GM21737 (cell line): Measurements from ENCODE around the gene PIAS4.
"Not testable (repeated sequence)": the region's sequence is repeated elsewhere in the genome, so short reads cannot be mapped to it uniquely, and the experiment has no call there.

ENCODE experiments used
- ATAC-seq: cut with Tn5 transposase; IDR thresholded peaks from one replicate; pipeline ENCODE4 v1.9.1; 2021; ENCODE audit warnings: mild to moderate bottlenecking, moderate library complexity; ENCODE audit not compliant: unreplicated experiment

Gene PIAS4

DNA sequence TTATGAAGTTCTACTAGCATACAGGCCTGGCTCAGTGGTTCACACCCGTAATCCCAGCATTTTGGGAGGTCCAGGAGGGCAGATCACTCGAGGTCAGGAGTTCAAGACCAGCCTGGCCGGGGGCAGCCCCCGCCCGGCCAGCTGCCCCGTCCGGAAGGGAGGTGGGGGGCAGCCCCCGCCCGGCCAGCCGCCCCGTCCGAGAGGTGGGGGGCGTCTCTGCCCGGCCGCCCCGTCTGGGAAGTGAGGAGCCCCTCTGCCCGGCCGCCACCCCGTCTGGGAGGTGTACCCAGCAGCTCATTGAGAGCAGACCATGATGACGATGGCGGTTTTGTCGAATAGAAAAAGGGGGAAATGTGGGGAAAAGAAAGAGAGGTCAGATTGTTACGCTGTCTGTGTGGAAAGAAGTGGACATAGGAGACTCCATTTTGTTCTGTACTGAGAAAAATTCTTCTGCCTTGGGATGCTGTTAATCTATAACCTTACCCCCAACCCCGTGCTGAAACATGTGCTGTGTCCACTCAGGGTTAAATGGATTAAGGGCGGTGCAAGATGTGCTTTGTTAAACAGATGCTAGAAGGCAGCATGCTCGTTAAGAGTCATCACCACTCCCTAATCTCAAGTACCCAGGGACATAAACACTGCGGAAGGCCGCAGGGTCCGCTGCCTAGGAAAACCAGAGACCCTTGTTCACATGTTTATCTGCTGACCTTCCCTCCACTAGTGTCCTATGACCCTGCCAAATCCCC, 8.7 kb upstream of the PIAS4 start:
- ATAC-seq = not testable (repeated sequence)

DNA sequence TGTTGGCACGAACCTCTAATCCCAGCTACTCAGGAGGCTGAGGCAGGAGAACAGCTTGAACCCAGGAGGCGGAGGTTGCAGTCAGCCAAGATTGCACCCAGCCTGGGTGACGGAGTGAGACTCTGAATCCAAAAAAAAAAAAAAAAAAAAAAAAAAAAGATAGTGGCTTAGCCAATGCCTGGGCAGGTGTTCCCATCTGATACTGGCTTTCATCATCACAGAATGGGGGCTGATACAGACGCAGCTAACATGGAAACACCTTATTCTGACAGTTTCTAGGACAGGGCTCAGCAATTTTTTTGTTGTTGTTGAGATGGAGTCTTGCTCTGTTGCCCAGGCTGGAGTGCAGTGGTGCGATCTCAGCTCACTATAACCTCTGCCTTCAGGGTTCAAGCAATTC, 6.7 kb upstream of the PIAS4 start:
- not testable (repeated sequence) for ATAC-seq

DNA sequence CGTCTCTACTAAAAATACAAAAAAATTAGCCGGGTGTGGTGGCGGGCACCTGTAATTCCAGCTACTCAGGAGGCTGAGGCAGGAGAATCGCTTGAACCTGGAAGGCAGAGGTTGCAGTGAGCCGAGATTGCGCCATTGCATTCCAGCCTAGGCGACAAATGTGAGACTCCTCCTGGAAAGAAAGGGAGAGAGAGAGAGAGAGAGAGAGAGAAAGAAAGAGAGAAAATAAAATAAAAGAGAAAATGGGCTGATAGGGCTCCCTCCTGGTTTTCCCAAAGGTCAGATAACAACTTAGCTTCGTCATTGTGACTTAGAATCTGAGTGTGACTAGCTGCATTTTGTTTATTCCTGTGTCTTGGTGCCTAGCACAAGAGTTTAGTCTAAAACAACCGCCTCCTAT, 2.1 kb upstream of the PIAS4 start:
- ATAC-seq = not testable (repeated sequence)

DNA sequence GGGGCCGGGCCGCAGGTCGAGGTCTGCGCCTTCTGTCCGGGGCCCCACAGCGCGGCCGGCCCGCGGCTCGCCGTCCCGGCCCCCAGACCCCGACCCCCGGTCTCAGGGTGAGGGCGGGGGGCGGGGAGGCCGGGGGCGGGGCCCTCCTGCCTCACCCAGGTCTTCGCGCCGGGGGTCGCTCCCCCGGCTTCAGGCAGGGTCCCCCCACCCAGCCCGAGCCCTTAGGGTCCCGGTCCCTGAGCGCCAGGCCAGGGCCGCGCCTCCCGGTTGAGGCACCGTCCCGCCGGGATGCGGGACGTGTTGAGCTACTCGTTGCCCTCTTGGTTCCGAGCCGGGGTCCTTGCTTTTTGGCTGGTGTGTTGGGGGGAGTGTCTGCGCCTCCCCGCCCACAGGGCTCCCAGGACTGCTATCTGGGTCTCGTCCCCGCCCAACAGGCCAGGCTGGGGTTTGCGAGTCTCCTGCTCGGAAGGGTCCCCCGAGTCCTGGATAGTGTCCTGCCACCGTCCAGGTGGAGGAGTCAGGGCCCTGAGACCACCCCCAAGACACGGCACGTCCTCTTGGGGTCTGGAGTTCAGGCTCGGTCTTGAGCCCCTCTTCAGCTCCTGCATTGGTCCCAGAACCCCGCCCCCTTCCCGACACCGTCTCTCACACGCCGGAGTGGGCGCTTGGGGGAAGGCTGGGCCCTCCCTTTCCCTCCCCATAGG, 452 bp downstream of the PIAS4 start:
- no peak for ATAC-seq

DNA sequence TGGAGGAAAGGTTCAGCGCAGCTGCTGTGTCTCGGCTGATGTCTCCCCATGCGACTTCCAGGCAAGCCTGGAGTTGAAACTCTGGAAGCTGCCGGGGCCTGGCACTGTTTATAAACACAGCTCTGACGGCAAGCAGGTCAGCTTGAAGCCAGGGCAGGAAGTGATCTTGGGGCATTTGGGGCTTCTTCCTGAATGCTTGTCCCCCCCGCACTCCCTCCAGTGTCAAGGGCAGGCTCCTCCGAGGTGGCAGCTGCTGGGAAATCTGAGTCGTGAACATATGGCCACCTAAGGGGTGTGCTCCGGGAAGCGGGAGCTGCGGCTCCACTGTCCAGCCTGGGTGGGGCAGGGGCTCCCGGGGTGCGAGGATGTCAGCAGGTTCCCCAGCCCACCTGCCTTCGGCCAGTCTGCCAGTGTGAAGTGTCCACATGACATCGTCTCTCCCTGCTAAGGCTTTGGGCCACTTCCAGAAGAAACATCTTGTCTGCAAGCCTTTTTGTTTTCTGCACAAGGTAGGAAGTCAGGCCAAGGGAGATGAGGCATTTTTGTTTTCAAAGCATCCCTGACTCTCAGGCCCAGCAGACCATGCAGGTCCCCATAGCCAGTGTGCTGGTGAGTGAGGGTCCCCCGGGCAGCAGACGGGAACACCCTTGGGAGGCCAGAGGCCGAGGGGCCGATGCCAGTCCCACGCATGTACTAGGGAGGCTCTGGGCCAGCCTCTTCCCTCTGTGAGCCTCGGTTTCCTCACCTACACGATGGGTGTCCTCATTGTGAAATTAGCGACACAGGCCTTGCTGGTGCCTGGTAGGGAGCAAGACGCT, 2.7 kb downstream of the PIAS4 start:
- ATAC-seq = no peak

DNA sequence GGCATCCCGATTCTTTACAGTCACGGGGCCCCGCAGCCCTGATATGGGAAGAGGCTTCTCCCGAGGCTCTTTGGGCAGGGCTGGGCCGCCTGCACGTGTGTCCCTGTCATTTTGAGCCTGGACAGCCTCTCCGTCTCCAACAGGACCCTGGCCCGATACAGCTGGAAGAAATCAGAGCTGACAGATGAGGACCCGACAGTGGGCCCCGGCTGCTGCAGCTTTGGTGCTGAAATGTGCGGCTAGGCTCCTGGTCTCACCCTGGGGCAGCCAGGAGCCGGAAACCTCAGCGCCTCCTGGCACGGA, 3.2 kb downstream of the PIAS4 start:
- no peak for ATAC-seq

DNA sequence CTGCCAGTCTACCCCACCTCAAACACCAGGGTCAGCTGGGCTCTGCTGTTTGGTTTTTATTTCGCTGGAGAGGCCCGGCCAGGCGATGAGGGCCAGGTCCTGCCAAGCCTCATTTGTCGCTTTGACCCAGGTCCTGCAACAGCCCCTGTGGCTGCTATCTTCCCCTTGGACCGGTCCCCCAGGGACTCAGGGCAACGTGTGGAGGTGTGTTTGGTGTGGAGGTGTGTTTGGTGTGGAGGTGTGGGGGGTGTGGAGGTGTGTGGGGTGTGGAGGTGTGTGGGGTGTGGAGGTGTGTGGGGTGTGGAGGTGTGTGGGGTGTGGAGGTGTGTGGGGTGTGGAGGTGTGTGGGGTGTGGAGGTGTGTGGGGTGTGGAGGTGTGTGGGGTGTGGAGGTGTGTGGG, 3.9 kb downstream of the PIAS4 start:
- ATAC-seq = not testable (repeated sequence)

DNA sequence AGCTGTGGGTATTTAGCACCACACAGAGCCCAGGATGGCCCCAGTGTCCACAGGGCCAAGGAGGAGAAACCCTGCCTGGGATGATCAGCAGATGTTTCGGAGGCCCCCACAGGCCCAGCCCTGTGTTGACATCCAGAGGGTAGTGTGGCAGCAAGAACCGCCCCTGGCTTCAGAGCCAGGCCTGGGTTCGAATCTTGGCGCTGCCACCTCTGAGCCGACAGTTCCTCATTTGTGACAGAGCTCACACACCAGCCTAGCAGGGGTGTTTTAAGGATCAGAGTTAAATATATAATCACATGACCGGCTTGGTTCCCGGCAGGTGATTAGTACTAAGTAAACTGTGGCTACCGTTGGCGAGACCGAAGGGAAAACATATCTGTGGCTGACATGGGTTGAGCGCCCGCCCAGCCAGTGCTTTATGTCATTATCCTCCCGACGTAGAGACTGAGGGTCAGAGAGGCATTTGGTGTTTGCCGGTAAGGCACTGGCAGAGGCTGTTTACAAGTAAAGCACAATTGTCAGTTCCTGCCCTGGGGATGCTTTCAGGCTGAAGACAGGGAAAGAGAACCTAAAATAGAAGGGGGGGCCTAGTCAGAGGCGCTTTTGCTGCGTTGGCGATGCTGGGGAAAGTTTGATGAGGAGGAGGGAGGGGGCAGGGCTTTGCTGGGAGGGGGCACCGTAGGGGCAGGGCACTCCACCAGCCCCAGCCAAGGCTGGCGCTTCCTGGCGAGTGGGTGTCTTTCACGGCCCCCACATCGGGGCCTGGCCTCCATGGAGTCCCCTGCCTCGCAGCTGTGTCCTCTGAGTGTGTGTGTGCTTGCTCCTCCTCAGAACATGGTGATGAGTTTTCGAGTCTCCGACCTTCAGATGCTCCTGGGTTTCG, 4.8 kb downstream of the PIAS4 start:
- no peak for ATAC-seq

DNA sequence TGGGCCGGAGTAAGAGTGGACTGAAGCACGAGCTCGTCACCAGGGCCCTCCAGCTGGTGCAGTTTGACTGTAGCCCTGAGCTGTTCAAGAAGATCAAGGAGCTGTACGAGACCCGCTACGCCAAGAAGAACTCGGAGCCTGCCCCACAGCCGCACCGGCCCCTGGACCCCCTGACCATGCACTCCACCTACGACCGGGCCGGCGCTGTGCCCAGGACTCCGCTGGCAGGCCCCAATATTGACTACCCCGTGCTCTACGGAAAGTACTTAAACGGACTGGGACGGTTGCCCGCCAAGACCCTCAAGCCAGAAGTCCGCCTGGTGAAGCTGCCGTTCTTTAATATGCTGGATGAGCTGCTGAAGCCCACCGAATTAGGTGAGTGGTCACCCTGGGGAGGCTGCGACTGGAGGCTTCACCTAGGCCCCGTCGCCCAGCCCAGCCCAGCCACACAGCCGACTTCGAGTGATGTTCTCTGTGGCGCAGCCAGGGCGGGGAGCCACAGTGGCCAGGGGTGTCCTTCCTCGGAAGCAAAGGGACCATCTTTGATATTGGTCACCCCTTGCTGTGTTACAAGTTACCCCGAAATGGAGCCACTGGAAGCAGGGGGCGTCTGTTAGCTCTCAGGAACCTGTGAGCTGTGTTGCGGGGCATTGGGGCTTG, 5.6 kb downstream of the PIAS4 start:
- no peak for ATAC-seq

DNA sequence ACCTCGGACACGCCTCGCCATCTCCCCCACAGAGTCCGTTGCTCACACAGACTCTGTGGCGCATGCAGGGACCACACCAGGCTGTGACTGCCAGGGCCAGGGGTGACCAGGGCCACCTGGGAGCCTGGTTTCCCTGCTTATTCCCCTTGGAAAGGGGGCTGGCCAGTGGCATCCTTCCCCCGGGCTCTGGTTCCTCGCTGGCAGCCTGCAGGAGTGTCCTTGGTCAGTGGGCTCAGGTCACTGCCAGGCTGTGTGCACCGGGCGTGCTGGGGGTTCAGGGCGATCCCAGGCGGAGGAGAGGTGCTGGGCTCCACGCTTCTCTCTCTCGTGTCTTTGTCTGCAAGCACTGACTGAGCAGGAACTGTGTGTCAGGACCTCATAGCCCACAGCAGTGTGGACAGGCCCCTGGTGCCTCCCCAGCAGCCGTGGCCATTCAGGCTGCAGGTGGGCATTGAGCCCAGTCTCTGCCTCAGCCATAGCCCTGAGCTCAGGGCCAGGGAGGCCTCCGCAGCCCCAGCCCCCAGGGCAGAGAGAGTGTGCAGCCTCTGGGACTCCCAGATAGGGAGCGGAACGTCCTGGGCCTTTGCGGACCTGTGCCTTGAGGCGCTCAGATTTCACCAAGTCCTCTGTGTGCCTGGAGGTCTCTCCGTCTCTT, 6.5 kb downstream of the PIAS4 start:
- ATAC-seq = no peak

DNA sequence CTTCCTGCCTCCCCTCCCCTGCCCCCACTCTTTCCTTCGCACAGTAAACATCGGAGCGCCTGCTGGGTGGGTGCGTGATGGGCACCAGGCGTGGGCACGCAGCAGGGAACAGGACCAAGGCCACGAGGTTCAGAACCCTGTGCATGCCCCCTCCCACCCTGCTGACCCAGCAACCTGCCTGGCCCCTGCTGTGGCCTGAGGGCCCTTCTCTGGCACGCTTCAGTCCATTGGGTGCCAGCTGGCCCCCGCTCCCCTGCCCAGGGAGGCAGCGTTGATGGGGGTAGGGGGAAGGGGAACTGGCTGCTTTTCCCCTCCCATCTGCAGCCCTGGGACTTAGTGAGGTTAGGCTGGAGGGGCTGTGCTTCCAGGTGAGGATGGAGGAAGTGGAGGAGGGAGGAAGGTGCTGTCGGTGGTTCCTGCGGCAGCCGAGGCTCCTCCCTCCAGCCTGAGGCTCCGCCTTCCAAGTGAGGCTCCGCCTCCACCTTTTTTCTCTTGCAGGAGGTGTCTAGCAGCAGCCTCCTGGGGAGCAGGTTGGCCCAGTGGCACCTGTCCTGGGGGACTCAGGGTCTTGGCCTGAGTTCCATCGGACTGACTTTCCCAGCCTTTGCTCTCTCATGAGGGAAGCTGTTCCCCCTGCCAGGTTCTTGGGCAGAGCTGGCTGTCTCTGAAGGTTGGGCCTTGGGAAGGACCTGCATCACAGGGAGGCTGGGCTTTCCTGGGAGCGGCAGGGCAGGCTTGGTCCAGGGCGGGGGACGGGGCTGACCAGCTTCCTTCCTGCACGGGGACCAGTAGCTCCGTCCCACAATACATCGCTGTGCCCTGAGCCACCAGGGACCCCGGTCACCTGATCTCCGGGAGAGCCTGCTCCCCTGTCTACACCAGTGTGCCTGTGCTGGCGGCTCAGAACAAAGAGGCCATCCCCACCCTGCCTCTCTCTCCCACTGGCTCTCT, 7.3 kb downstream of the PIAS4 start:
- no peak for ATAC-seq

DNA sequence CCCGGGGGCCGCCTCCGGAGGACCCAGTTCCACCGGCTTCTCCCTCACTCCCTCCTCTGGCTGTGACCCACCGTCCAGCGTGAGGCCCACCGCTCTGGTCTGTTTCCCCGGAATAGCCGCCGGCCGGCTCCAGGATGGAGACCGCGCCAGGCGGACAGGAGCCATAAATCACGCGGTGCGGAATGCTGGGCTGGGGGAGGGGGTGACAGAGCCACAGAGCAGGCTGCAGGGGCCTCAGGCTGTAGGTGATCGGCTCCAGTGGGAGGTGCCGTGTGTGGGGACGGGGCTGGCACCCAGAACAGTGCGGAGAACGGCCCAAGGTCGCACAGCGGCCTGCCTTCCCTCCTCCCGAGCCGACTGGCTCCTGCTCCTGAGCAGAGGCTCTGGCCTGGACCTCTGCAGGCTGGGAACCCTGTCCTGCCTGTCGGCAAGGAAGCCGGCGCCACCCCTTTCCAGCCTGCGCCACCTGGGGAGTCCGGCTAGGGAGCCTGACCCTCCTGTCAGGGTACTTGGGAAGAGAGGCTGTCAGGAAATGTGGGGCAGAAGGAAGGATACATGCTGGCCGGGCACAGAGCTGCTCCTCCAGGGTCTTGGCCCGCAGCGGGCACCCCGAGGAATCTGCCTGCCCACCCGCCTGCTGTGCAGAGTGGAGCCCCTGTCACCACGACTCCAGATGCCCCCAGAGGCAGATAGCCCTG, 8.3 kb downstream of the PIAS4 start:
- no peak for ATAC-seq

DNA sequence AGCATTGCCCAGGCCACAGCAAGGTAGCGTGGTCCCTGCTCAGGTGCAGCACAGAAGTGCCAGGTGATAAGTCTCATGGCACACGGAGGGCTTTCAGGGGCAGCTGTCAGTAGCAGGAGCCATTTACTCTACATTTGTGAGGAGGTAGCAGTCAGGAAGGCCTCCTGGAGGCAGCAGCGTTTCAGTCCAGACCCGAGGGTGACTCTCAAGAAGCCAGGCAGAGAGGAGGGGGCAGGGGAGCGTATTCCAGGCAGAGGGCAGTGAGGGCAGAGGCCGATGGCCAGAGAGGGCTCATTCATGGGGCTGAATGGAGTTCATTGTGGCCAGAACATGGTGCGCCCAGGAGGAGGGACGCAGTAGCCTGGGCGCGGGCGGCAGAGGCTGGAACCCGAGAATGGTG, 8.9 kb downstream of the PIAS4 start:
- no peak for ATAC-seq

DNA sequence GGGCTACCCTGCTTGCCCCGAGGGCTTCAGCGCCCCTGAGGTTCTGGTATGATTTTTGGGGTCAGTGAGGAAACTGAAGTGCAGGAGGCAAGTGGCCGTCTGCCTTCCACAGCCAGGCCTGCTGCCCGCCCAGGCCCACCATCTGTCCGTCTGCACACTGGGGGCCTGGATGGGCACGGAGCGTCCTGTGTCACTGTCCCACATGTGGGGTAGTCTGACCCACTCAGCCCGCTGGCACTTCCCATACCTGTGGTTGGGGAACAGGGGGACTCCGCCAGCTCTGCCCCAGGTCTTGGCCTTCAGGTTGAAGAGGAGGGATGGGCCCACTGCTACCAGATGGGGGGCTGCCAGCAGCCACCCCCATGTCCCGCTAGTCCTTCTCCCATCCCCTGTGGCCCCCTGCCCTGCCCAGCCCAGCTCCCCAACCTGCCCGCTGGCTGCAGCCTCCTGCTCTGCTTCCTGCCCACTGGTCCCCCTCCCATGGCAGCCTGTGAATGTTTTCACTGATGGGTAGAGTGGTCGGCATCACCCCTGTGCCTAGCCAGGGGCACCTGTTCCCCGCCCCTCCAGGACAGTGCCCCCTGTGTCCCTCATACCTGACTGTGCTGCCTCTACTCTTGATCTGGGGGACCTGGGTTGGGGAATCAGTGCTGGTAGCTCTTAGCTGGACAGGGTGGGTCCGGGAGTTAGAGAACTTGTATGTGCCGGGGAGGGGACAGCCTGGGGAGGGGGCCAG, 9.5 kb downstream of the PIAS4 start:
- ATAC-seq = no peak

DNA sequence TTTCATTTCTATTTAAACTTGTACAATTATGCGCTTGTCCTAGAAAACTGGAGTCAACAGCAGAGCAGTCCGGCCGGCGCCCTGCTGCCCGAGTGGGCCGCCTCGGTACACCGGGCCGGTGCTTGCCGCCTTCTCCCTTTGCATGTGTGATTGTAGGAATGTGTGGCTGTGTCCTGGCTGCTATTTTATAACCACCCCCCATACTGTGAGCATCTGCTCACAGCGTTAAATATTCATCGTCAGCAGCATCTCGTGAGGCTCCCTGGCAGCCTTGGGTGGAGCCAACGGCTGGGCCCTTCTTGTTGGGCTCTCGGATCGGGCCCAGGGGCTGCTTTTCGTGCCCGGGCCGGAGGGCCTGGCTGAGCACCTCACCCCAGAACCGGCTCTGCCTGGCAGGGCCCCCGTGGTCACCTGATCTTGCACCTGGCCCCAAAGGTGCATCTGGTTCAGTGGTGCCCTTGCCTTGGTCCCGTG, 10.6 kb downstream of the PIAS4 start:
- no peak for ATAC-seq

DNA sequence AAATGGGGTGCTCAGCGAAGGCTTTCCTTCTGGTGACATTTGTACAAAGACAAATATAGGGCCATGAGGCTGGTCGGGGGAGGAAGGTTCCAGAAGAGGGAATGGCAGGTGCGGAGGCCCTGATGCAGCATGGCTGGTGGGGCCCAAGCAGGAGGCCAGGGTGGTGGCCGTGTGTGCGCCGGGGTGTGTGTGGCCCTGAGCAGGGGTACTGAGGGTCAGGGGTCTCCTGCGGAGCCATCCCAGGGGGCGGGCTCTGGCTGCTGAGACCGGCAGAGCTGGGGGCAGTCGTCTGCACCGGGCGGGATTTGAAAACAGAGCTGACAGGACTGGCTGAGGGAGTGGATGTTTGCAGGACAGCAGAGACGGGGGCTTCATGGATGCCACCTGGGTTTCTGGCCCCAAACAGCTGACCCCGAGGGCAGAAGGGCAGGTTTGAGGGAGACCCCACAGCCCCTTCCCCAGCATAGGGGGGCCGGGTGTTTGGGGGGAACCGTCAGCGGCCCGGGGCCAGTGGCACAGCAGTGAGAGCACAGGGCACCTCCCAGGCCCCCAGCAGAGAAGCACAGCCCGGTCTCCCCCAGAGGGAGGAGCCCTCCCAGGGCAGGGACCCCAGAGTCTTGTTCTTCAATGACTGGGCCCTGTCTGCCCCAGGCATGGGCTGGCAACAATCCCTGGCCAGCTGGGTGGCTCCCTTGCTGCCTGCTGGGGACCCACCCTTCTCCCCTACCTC, 11.4 kb downstream of the PIAS4 start:
- ATAC-seq = no peak

DNA sequence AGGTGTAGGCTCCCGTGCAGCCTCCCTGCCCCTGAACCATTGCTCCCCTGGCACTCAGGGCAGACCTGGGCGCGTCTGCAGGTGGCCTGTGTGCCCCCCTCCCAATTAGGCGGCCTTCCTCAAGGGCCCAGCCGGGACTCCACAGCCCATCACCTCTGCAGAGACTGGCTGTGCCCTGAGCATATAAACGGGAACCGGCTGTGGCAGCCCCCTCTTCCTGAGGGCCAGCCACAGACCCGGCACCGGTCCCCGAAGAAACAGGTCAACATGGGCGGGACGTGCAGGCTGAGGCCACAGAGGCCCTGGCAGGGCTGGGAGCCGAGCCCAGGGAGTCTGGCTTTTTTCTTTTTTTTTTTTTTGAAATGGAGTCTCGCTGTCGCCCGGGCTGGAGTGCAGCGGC, 12.0 kb downstream of the PIAS4 start:
- no peak for ATAC-seq
